GM18951 (cell line): ENCODE results near the gene PML.

Experiments used
- POLR2A ChIP-seq: IDR thresholded peaks from 4 replicates; pipeline ENCODE4 v1.6.1; 2011; ENCODE audit warnings: mild to moderate bottlenecking; ENCODE audit not compliant: insufficient read length, insufficient read depth; ENCODE audit errors: extremely low read depth
- in situ Hi-C: fragments of 300-500 bp; cut with MboI; formaldehyde crosslinking; loops from one replicate; pipeline ENCODE4 v1.12.0; 2022; ENCODE audit warnings: low sequenced_read_pairs, mixed read lengths, inconsistent platforms; ENCODE audit not compliant: unreplicated experiment

The PML gene

DNA sequence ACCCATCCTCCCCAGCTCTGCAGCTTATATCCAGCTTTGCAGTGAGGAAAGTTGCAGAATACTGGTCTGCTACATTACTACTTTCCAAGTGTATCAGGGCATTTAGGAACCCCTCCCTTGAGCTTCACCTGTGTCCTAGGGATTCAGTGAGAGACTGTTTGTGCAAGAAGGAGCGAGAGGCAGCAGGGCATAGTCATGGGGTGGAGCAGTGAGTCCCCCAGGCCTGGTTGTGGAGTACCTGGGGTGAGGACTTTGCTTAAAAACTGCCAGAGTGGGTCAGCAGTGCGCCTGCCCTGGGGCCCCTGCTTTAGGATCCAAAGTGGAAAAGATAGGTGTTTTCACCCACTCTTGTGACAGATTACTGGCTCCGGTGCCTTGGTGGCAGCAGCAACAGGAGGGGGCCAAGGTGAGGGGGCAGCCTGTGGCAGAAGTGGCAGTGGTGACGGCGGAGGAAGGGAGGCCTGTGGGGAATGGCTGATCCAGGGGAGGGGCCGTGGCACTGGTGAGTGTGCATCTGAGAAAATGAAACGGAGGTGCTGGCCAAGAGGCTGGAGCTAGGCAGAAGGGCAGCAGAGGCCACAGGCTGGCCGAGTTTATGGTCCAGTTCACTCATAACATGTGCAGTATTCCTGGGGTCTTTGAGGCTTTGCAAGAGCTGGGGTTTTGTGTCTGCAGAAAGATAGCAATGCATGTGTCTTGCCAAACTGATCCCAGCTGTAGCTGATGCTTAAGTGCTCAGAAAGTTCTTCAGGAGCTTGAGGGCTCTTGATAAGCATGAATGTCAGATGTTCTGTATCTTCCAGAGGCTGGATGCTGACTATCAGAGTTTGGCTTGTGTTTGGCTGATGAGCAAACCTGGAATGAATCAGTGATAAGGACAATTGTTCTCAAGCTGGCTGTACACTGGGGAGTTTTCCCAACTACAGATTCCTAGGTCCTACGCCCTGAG, 44.5 kb downstream of the PML start:
- in situ Hi-C loops = no loop called here
- no peak for TF ChIP-seq POLR2A

DNA sequence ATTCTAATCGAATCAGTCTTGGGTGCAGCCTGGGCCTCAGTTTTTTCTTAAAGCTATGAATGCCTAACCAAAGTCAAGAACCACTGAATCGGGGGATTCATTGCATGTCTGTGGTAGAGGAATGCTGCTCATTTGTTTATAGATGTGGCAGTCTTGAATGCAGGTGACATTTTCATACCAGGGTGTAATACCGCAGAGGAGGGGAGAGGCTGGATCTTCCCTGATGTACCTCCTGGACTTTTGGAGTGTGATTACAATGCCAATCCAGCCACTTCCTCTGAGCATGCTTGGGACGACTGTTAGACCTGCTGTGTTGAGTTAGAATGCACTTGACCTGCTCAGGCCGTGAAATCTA, 45.1 kb downstream of the PML start:
- TF ChIP-seq POLR2A = no peak
- in situ Hi-C loops = no loop called here

DNA sequence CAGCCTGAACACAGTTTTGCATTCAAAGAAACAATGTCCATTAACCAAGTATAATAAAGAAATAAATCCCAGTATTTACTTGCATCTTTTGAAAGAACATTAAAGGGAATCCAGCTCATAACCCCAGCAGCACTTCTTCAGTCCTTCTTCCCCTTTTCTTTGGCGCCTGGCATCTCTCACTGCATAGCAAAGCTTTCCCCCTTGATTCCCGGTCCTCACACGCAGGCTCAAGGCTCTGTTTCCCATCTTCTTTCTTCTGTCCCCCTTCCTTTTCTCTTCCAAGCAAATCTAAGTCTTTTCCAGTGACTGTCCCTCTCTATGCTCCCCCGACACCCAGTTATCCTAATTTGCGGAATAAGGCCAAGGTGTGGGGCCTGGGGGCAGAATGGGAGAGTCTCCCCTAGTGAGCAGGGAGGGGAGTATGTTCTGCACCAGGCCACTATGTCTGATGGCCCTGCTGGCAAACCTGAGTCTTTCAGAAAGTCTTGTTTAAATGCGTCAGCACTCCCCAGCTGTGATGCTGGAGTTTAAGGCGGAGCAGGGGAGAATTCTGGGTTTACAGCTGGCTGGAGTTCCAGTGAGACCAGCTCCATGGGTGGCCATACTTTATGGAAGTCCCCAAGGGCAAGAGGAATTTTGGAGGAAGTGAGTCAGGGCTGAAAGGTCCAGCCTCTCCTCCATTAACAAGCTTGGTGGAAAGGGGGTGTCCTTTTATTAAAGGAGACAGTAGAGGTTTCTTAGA, 45.8 kb downstream of the PML start:
- no peak for TF ChIP-seq POLR2A
- in situ Hi-C loops = no loop called here

DNA sequence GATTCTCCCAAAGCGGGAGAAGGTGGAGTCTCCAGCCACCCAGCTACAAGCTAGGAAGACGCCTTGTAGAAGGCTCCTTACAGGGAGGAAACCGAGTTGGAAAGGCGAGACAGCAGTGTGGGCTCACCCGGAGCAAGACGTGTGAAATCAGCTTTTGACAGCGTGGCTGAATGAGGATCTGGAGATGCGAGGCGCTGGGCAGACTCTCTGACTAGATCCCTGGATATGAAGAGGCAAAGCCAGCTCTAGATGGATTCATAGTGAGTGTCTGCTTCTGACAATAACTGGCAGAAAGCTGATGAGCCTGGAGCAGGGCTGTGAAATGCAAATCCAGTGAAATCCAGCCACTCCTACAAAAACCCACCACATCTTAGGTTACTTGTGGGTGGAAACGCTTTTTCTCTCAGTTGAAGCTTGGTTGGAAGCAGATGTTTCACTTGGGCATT, 46.8 kb downstream of the PML start:
- in situ Hi-C loops = no loop called here

DNA sequence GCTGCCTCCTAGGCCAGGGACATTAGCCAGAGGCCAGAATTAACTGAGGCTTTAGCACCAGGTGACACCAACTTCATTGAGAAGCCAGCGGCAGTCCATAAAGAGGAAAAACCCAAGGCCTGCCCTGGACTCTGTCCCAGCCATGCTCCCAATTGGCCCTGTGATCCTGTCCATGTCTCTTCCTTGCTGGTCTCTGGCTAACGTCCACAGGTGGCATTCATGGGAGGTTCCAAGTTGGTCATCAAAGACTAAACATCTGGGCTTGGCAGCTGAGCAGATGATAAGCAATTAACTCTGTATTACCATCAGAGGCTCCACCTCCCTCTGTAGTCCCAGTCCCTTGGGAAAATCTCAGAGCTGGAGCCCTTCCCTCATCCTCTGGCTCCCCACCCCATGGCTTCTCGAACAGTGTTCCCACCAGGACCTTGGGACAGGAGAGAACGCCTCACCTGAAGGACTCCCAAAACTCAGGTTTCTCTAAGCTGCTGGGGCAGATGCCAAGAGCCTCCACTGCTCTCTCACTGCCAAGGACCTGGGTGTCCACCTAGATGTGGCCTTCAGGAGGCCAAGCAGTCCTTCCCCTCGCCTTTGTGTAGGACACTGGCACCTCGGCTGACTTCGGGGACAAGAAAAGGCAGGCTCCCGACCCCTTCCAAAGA, 47.4 kb downstream of the PML start:
- TF ChIP-seq POLR2A = no peak
- in situ Hi-C loops = no loop called here

More for the DNA sequence above, 46.8 kb downstream of the PML start:
- TF ChIP-seq POLR2A = no peak

DNA sequence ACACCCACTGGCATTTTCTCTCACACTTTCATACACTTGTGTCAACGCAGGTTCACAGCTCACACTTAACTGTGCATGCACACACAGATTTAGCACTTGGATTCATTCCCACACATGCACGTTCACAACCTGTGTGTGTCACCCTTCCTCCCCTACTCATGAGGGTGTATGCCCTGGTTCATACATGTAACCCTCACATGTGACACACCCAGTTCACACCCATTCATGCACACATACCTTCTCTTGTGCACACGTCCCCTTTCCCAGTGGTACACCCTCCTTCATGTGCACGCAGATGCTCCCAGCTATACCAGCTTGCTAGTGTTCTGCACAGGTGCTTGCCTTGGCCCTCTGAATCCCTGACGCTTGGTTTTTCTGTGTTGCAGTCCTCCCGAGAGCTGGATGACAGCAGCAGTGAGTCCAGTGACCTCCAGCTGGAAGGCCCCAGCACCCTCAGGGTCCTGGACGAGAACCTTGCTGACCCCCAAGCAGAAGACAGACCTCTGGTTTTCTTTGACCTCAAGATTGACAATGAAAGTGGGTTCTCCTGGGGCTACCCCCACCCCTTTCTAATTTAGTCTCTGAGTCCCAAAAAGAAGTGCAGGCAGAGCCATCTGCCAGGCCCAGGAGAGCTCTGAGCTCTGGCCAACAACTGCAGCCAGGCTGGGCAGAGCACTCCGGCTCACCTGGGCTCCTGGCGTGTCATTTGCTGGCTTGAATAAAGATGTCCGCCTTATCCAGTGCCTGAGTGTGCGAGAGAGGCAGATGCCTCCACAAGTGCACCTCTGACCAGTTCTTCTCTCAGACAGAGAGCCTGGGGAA, 48.3 kb downstream of the PML start:
- TF ChIP-seq POLR2A = no peak
- in situ Hi-C loops = no loop called here

DNA sequence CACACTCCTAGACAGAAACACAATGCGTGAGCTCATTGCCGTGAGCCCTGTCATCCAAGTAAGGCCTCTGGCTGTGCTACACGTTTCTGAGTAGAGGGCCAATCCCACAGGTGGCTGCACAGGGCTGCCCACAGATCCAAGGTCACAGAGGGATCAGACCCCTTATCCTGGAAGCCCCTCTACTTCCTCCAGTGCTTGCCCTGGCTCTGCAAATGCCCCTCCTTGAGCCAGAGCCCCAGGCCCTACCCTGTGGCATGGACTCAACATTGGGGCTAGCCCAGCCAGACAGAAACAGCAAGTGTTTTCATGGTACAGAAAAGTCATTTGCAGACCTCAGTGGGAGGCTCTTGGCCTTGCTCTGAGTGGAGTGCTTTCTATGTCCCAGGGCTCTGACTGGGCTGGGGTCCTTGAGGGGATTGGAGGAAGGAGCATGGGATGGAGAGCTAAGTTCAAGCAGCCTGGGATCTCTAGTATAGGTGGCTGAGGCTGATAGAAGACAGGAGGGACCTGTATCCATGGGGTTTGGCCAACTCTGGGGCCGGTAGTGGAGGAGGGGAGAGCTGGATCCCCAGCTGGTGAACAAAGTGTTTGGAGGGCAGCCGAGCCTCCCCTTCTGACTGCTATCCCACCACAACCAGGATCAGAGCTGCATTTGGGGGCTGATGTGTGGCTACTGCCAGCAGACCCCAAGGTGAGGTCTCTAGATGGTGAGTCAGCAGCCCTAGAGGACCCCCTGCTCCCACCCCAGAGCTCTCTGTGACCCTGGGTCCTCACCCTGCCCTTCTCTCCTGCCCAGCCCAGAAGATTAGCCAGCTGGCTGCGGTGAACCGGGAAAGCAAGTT, 49.1 kb downstream of the PML start:
- in situ Hi-C loops = no loop called here
- no peak for TF ChIP-seq POLR2A

DNA sequence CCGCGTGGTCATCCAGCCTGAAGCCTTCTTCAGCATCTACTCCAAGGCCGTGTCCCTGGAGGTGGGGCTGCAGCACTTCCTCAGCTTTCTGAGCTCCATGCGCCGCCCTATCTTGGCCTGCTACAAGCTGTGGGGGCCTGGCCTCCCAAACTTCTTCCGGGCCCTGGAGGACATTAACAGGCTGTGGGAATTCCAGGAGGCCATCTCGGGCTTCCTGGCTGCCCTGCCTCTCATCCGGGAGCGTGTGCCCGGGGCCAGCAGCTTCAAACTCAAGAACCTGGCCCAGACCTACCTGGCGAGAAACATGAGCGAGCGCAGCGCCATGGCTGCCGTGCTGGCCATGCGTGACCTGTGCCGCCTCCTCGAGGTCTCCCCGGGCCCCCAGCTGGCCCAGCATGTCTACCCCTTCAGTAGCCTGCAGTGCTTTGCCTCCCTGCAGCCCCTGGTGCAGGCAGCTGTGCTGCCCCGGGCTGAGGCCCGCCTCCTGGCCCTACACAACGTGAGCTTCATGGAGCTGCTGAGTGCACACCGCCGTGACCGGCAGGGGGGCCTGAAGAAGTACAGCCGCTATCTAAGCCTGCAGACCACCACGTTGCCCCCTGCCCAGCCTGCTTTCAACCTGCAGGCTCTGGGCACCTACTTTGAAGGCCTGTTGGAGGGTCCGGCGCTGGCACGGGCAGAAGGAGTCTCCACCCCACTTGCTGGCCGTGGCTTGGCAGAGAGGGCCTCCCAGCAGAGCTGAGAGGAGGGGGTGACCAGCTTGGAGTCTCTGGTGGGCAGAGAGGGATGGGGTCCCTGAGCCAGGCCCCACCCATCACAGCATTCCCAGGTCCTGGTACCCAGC, 50.0 kb downstream of the PML start:
- in situ Hi-C loops = no loop called here
- TF ChIP-seq POLR2A = no peak

DNA sequence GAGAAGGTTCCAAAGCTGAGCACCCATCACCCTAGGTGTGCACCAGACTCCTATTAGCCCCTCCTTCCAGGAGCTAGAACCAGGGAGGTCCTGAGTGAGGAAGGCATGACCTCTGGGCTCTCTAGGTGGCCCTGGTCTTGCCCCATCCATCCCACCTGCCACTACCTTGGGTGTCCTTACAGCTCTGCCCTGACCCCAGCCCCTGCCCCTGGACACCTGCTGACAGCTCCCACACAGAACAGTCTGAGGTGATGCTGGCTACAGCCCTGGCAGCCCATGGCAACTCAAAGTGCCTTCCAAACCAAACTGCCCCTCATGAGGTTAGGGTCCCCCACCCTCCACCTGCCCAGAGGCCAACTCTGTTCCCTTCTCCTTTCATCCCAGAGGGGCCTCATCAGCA, 50.7 kb downstream of the PML start:
- in situ Hi-C loops = no loop called here
- no peak for TF ChIP-seq POLR2A

DNA sequence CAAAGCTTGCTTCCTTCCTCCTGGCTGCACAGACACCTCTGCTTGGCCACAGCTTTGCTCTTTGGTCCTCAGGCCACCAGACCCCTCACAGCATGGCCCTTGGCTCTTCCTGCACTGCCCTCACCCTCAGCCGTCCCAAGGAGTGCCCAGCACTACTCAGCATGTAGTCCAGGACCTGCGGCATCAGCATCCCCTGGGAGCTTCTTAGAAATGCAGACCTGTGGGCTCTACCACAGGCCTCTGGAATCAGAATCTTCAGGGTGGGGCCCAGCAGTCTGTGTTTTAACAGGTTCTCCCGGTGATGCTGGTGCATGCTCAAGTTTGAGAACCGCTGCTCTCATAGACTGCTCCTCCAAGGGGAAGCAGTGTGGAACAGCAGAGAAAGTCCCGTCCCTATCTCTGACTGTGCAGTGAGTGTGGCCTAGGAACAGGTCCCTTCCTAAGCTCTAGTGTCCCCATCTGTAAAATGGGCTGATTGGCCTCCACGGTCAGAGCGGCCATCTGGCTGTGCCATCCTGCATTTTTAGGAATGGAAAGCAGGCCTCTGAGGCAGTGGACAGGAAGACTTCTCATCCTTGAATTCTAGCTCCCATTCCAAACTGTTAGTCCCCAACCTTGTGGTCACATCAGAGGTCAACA, 51.2 kb downstream of the PML start:
- in situ Hi-C loops = no loop called here
- TF ChIP-seq POLR2A = no peak

DNA sequence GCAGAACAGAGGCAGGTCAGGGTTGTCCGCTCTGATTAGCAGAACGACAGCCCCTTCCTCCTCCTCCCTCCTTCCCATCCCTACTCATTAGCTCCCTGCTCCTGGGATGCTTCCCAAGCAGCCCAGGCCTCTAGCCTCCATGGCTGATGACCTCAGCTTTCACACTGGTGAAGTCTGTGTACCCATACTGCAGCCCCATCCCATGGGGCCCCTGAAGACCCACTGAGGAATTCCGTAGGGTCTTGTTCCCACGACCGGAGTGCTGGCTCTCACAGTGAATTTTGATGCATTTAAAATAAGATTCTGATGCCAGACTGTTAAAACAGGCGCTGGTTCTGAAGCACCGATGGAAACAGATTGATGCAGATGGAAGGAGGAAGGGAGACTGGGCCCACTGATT, 51.8 kb downstream of the PML start:
- TF ChIP-seq POLR2A = no peak
- in situ Hi-C loops = no loop called here
